OCI-M1 (cell line): ENCODE measurements around the gene MTUS2.

Source experiments
- DNase-seq: peaks from one replicate; lab custom pipeline; 2025; lab: John Stamatoyannopoulos, UW

MTUS2 gene

DNA sequence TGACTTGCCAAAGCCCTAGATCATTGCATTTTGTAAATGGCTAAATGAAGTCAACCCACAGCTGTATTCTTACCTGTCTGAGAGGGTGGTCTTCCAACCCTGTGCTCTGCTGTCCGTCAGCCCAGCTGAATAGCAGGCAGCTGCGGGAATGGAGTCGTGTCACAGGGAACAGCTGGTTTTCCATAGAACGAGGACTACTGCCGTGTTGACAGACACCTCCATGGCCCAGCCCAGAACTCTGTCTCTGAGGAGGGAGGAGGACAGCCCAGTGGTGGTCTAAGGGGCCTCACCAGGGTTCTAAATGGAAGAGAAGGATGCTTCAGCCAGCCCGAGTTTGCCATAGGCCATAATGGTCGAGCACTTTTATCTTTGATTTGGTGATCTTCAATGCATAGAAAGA is 664.7 kb downstream of the MTUS2 start:
- no peak for DNase-seq

DNA sequence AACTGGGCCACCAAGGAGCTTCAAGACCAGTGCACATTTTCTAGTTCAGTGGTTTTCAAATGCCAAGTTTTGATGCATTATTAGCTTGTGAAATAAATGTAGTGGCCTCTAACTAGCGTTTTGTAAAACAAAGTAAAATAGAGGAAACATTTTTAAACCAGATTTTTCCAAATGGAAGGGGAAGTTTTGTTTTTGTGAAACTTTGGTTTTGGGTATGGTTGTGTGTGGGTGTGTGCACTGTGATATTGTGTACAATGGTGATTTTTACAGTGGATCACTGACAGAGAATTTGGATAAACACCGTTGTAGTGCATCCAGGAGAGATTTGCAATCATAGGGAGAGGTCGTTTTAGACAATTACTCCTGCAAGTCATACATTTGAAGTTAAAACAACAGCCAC is 666.4 kb downstream of the MTUS2 start:
- DNase-seq = no peak

DNA sequence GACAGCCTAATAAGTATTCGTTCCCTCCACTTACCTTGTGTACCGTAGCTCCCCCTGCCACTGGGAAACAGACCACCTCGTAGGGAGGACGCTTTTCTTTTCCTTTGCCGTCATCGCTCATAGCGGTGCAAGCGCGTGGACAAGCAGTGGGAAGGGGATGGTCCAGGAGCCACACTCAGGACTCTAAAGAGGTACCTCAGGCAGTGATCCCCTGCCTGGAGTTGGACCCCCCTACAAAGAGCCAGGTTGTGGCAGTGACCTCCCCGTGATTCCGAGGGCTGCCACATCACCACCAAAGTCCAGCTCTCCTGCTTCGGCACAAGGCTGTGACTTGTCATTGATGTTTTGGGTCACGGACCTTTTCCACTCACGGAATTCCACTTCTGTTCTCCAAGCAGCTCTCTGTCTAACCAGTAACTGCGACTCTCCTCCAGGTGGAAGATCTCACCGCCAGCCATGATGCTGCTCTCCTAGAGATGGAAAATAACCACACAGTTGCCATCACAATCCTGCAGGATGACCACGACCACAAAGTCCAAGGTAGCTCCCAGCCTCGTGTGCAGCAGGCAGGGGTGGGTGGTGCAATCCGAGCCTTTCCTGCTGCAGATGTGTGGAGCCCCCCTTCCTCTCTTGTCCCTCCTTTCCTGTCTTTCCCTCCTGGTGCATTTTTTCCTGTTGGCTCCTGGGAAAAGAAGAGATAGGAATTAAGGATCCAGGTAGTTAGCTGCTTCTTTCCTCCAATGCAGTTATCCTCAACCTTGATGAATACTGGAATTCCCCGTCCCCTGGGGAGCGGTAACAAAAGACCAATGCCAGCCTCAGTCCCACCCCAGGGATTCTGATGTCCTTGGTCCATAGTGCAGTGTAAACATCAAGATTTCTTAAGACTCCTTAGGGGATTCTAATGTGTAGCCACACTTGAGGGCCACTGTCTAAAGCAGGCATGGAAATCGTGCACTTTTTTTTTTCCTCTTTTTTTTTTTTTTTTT is 667.6 kb downstream of the MTUS2 start:
- no peak for DNase-seq

DNA sequence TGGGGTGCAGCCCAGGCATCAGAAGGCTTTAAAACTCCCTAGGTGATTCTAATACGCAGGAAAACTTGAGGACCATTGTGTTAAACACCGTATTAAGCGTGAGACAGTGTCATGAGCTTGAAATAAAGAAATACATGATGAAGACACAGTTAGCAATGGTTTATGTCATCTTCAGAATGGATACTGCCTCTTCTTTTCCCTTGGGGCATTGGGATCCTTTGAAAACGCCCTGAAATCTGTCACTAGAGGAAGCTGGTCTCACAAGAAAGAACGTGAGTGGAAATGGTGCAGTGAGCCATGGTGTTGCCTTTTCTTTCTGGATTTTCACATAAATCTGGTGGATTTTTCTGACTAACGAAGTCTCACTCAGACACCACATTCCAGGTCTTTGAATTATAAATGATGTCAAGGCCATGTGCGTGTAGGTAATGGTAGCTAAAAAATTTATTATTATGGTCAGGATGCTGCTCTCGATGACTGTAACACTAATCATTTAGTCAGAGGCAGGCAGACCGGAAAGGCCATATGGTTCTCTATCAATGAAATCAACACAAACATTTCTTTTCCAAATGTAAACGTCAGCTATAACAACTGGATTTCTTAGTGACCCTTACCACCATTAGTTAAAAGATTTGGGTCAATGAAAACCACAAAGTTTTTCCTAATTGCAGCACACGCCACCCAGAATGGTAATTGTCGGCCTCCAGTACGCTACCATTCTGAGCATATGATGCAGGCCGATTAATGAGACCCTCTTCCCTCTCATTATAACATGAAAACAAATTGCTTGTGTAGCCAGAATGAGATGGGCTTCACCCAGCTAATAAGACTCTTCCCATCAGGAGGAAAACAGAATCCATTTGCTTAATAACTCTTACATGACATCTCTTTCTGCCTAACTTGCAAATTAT is 669.8 kb downstream of the MTUS2 start:
- DNase-seq = no peak

- no peak for DNase-seq
These were observed 670.4 kb downstream of the MTUS2 start for GRCh38 chr13:29490561-29490885.

GRCh38 chr13:29491248-29491647 is 671.1 kb downstream of the MTUS2 start:
- no peak for DNase-seq

DNA sequence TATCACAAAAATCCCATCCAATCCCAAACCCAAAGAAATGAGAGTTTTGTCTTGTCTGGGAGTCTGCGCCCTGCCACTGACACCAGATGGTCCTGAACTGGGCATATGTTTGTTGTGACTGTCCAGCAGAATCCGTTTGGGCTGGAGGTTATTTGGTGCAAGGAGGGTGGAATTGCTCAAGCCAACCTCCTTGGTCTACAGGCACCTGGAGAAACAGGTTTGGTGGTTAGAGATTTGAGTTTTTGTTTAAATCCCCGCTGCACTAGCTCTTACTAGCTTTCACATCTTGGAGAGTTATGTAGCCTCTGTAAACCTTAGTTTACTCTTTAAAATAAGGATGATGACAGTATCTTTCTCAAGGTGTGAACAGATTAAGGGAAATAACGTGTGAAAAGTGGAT is 673.7 kb downstream of the MTUS2 start:
- DNase-seq = no peak

DNA sequence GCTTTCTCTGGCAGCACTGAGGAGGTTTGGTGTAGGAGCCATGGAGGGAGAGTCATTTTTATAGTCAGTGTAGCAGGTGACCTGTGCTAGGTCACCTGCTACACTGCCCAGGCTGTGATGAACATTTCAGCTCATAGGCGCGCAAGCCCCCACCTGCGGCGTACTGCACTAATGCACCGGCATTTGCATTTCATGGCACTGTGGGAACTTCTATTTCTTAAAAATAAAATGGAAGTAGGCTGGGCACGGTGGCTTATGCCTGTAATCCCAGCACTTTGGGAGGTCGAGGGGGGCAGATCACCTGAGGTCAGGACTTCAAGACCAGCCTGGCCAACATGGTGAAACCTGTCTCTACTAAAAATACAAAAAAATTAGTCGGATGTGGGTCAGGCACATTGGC is 674.4 kb downstream of the MTUS2 start:
- no peak for DNase-seq

DNA sequence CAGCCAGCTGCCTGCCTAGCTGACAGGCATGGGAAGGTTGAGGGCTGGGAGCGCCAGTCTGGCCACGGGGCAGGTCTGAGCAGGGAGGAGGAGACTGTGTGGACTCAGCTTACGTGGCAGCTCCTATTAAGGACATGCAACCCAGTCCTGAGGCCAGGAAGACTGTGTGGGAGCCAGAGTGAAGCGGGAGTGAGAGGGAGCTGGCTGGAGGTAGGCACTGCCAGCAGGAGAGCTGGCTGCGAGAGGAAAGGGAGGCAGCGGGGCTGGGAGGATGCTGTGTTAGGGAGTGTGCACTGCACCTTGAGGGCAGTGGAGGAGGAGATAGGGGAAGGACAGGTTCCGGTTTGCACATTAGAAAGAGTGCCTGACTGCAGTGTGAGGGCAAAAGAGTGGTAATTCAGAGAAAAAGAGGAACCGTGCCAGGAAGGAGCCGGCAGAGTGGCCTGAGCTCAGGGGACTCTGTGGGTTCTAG is 676.1 kb downstream of the MTUS2 start:
- peak; percentile 54 for DNase-seq

DNA sequence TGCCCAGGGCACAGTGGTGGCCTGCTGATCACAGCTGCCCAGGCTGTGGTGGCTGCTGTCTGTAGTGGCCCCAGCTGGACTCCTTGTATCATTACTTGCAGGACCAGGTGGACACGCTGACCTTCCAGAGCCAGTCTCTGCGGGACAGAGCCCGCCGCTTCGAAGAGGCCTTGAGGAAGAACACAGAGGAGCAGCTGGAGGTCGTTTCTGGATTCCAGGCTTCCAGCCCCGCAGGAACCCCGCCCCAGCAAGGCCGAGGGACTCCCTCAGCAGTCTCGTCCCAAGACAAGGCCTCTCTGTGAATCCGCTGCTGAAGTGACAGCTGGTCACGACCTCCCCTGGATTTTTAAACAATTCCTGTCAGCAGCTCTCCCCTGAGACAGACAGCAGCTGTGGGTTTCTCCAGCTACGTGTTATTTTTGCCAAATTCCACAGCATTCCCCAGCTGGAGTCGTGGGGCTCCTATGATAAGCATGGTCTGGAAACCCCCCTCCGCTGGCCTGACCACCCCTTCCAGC is 677.1 kb downstream of the MTUS2 start:
- DNase-seq = no peak

DNA sequence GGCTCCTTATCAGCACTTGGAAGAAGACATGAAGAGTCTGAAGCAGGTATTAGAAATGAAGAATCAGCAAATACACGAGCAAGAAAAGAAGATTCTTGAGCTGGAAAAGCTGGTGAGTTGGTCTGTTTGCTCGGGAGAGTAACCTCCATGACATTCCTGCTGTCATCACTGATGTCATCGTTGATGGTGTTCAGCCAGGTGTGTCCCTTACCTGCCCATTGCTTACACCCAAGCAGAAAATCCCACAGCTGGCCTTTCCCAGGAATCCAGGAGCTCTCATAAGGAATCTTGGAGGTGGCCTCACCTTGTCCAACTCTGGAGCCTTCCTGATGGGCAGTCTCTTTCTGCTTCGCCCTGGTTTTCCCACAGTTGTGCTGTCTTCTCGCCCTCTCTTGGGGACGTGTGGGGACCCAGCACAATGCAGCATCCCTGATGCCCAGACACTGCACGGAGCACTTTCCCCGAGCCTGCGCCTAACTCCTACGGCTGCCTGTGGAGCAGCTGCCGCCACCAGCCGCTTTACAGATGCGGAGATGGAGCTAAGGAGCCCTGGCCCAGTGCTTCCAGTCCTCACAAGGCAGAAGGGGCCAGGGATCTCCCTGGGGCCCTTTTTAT is 678.4 kb downstream of the MTUS2 start:
- DNase-seq = no peak

GRCh38 chr13:29499506-29500165 is 679.5 kb downstream of the MTUS2 start:
- DNase-seq = no peak

DNA sequence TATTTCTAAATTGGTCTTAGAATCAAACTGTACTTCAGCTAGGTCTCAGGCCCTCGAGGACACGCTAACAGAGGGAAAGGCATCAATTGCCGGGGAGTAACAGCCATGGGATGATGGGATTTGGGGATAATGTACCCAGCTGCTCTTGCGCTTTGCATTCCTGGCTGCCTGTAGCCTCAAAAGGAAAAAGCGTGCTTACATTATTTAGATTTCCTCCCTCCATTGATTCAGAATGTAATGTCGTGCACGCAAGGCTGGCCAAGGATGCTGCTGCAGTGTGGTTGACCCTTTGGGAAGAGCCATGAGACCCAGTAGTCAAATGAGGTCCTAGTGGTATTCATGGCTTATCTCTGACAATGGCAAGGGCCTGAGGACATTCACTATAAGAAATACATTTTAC is 680.2 kb downstream of the MTUS2 start:
- DNase-seq = no peak

- DNase-seq = no peak
These were observed 681.5 kb downstream of the MTUS2 start for GRCh38 chr13:29501674-29502073.

GRCh38 chr13:29502391-29503008 is 682.4 kb downstream of the MTUS2 start:
- DNase-seq = no peak

GRCh38 chr13:29503041-29503837 is 683.1 kb downstream of the MTUS2 start:
- no peak for DNase-seq

DNA sequence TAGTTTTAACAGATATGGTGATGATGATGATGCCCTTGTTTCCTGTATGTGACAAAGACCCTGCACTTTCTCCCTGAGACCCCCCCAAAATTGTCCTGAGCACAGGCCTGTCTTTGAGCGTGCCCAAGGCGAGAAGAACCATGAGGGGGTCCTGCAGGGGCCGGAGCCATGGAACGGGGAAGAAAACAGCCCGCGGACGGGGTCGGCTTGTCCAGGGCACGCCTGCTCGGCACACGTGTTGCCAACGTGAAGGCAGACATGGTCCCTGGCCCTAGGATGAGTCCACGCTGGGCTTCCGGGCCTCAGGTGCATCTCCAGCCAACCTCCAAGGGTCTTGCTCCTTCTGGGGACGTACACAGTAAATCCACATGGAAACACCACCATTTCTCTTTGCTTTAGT is 684.6 kb downstream of the MTUS2 start:
- DNase-seq = no peak

DNA sequence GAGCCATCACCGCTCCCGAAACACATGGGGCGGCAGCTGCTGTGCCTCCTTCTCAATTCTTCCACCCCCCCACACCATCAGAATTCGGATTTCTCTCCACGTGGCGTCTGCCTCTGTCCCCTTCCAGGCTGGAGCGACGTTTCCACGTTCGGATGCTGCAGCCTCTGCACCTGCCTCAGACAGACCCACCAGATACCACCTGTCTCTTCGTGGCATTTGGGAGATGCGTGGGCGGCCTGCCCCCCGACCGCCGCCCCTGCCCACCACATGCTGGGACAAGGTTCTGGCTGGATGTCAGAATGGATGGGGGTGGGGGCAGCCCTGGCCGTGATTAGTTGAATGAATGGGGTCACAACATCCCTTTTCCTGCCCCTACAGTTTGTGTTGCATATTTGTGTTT is 685.4 kb downstream of the MTUS2 start:
- DNase-seq = no peak

DNA sequence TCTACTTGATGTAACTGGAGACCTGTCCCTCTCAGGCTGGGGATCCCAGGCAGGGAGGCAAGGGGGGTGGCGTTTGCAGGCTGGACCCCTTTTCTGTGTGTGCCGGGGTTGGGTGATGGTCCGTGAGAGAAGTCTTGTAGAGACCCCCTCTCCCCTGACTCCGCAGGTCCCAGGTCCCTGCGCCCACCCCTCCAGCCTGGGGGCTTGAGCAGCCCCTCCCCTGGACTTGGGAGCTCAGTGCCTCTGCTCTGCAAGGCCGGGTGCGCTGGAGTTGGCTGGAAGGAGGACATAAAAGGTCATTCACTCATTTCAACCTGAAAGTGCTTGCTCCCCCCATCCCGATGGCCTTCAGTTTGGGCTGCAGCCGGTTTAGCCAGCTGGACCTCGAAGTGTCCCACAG is 685.8 kb downstream of the MTUS2 start:
- DNase-seq = no peak

DNA sequence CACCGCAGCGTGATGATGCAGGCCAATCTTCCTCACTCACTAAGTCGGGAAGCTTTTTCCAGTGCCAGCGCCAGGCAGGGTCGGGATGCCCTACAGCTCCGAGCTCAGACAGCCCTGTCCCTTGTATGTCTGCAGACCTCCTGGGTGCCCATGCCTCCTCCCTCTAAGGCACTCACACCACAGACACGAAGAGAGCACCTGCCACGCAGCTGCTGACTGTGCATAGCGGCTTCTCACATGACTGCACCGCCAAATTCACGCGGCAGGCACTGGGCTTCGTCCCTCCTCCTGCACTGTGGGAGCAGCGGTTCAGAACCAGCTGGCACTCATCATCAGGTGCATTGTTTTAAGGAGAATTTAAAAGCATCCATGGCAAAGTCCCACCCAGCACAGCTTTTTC is 687.2 kb downstream of the MTUS2 start:
- no peak for DNase-seq
